ENCODE results near the gene ZNF101. TPM values are rescaled to one million over a fixed set of nuclear protein-coding genes. Genes with fewer than 3 reads are reported as not detected.

Gene ZNF101
- total RNA-seq = 11.3 TPM

GRCh38 chr19:19668230-19669012 is at the start of gene ZNF101:
TSS of gene ZNF101 (plus strand) at chr19:19668839. CDS start at chr19:19668964, 125 bp downstream.

DNA sequence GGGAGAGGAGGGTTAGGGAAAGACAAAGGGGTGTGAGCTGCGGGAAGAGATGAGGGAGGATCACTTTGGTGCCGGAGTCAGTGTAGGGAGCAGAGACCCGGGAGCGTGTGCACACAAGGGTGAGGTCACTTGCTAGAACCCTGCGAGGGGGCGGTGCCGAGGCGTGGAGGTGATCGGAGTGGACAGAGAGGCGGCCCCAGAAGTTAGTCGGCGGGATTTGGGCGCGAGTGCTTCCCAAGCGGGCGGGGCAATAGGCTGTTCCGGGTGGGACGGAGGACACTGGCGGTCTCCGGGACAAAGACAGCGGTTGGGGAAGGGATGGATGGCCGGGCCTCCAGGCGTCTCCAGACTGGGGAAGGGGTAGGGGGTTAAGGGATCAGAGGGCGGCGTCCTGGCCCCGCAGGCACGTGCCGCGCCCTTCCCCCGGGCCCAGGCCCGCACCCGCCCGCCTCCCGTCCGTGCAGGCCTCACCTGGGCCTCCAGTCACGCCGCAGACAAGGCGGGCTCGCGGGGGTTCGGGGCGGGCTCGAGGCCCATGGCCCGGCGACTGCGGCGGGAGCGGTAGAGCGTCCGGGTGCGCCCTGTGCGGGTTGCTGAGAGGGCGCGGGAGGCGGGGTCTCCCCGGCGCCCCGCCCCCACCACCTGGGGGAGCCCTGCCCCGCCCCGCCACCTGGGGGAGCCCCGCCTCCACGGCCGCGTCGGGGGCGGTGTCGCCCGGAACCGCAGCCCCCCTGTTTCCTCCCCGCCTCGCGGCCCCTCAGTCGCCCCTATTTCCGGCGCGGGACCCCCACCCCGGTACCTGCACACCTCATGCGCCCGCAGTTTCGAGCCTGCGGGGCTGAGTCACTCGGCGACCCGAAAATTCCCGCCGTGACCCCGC is 40.8 kb upstream of the ZNF101 start, which contains the start of gene LPAR2:
TSS of gene LPAR2 (minus strand) at position 600 of the 880 bp plus-strand sequence. CDS start 945 bp downstream, outside the sequence.

GRCh38 chr19:19643158-19644053 is 25.2 kb upstream of the ZNF101 start, which contains the start of gene GMIP:
TSS of gene GMIP (minus strand) at chr19:19643657. CDS start at chr19:19643529, 128 bp downstream.

GRCh38 chr19:19663256-19664120 is 5.2 kb upstream of the ZNF101 start, which contains the start of gene ATP13A1:
TSS of gene ATP13A1 (minus strand) at chr19:19663676. CDS start at chr19:19663666, 10 bp downstream.

DNA sequence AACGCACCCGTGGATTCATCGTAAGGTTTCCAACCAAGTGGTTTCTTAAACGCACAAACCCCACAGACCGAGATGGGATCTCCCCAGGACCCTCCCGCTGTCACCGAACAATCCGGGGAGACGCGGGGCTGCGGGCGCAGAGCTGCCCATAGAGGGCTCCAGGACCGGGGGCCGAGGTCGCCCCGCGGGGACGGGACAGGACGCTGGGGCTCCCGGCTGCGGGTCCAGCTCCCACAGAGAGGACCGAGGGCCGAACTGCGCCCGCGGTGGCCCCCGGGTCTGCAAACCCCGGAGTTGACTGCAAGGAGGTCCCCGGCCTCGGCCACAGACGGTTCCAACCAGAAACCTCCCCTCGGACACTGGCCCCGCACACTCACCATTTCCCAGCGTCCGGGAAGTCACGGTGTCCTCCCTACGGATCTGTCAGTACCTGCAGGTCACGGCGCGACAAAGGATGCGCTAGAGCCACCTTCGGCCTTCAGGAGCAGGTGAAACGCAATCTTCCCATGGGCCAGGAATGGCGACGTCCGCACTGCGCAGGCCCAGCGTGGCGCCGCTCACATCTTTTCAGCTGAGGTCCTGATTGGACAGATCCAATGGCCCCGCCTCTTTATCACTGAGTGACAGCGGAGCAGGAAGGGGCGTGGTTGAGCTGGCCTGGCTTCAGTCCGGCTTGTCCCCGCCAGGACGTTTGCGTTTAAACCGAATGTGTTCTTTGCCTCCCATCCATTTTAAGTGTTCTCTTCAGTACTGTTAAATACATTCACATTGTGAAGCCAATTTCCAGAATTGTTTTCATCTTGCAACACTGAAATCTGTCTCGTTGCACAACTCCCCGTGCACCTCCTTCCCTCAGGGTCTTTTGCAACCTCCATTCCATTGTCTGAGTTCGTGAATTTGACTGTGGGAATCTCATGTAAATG is 64.2 kb downstream of the ZNF101 start, which contains the start of gene ZNF14:
TSS of gene ZNF14 (minus strand) at position 534 of the 923 bp plus-strand sequence. CDS start at position 380, 154 bp downstream.

Small RNAs within 50 kb of the gene (small RNA-seq; reads per million reads assigned to genes)
- gene AC011458.2 (ENCODE audit: low replicate concordance) = not detected

Other genes with a start within 250 kb of the ZNF101 start
- 1.3 TPM for gene TSSK6, start 153.3 kb upstream of the ZNF101 start, total RNA-seq
- gene NDUFA13, start 152.6 kb upstream of the ZNF101 start, total RNA-seq = 75.4 TPM
- 2.5 TPM for gene YJEFN3, start 139.9 kb upstream of the ZNF101 start, total RNA-seq
- gene CILP2, start 130.6 kb upstream of the ZNF101 start, total RNA-seq = 0.31 TPM
- gene PBX4, start 50.2 kb upstream of the ZNF101 start, total RNA-seq = 19.4 TPM
- 43.8 TPM for gene LPAR2, start 40.6 kb upstream of the ZNF101 start, total RNA-seq
- gene GMIP, start 25.2 kb upstream of the ZNF101 start, total RNA-seq = 27.2 TPM
- 39.8 TPM for gene ATP13A1, start 5.2 kb upstream of the ZNF101 start, total RNA-seq
- 34.1 TPM for gene ZNF14, start 64.3 kb downstream of the ZNF101 start, total RNA-seq
- gene ZNF506, start 152.9 kb downstream of the ZNF101 start, total RNA-seq = 106 TPM
- gene ZNF253, start 197.0 kb downstream of the ZNF101 start, total RNA-seq = 52.6 TPM
- gene ZNF93, start 232.1 kb downstream of the ZNF101 start, total RNA-seq = 33.2 TPM